ENCODE data around the gene BNC2.

BNC2 gene

DNA sequence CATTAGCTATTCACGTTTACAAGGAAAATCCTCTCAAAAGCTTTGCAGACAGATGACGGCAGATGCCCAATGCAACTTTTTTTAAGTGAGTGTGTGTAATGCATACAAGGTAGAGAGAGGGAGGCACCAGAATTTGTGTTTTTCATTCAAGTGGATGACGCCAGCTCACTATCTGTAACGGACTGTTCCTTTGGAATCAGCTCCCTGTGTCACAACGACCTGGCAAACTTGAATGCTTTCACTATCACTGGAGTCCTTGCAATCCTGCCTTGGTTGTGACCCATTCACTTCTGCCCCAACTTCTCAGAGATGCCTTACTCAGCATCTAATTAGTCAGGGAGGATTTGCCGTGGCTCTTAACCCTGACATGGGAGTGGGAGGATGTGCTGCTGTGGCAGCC, 148.5 kb downstream of the BNC2 start:
- H3K4me3 ChIP-seq (ENCODE audit: low read length in 2 of 2) = no peak overlapping the region
- no peaks in the 10 kb centered on the region for H3K27me3 ChIP-seq (ENCODE audit: control insufficient read depth in 2 of 2, insufficient read depth in 2 of 2, low read length in 2 of 2)
- no peak overlapping the region for H3K27ac ChIP-seq (ENCODE audit: low read depth in 2 of 2, low read length in 2 of 2)
- no peak overlapping the region for H3K9ac ChIP-seq (ENCODE audit: low read depth in 1 of 2, low read length in 2 of 2)
- no peaks in the 10 kb centered on the region for H3K36me3 ChIP-seq (ENCODE audit: control insufficient read depth in 2 of 2, insufficient read depth in 2 of 2, low read length in 2 of 2)
- H3K9me3 ChIP-seq (ENCODE audit: control insufficient read depth in 2 of 2, low read length in 2 of 2) = no peaks in the 10 kb centered on the region
- no peaks in the 10 kb centered on the region for H3K4me1 ChIP-seq (ENCODE audit: control insufficient read depth in 2 of 2, insufficient read depth in 2 of 2, low read length in 2 of 2)

DNA sequence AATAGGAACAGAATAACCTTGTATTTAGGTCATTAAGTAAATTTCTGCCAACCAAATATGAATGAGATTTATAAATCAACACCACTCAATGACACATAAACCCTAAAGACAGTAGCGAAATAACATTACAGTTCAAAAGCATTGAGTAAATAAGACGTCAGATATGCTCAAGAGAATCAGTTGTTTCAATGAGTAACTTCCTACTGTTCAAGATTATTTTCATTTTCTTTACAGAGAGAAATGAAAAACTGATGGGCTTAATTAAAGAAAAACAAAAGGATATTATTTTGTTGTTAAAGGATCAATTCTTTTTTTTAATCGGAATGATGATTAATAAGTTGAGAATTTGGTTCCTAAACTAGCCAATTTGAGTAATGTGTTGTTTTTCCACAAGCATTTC, 150.1 kb downstream of the BNC2 start:
- no peak overlapping the region for H3K9ac ChIP-seq (ENCODE audit: low read depth in 1 of 2, low read length in 2 of 2)
- H3K27me3 ChIP-seq (ENCODE audit: control insufficient read depth in 2 of 2, insufficient read depth in 2 of 2, low read length in 2 of 2) = no peaks in the 10 kb centered on the region
- no peaks in the 10 kb centered on the region for H3K9me3 ChIP-seq (ENCODE audit: control insufficient read depth in 2 of 2, low read length in 2 of 2)
- H3K4me3 ChIP-seq (ENCODE audit: low read length in 2 of 2) = no peak overlapping the region
- no peaks in the 10 kb centered on the region for H3K36me3 ChIP-seq (ENCODE audit: control insufficient read depth in 2 of 2, insufficient read depth in 2 of 2, low read length in 2 of 2)
- H3K4me1 ChIP-seq (ENCODE audit: control insufficient read depth in 2 of 2, insufficient read depth in 2 of 2, low read length in 2 of 2) = no peaks in the 10 kb centered on the region
- H3K27ac ChIP-seq (ENCODE audit: low read depth in 2 of 2, low read length in 2 of 2) = no peak overlapping the region

DNA sequence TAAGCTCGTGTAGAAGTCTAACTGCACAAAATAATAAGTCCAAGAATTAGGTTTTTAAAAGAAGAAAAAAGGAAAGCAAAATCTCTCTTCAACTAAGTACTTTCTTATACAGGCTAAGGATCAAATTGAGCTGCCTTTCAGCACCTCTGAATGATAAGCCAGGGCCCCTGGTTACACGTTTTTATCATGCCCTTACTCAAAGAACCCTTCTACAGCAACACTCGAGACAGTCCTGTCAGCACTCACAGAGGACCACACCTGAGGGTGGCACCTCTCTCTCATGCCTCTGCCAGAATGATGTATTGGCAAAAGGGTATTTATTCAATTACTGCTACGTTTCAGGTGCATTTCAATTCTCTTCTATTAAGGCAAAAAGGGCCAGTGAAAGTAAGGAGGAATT, 150.5 kb downstream of the BNC2 start:
- Histone ChIP-seq H3K27me3 (ENCODE audit: control insufficient read depth in 2 of 2, insufficient read depth in 2 of 2, low read length in 2 of 2) (no peaks in the 10 kb centered on the region), H3K4me1 (ENCODE audit: control insufficient read depth in 2 of 2, insufficient read depth in 2 of 2, low read length in 2 of 2) (no peaks in the 10 kb centered on the region), H3K9ac (ENCODE audit: low read depth in 1 of 2, low read length in 2 of 2) (no peak overlapping the region), H3K36me3 (ENCODE audit: control insufficient read depth in 2 of 2, insufficient read depth in 2 of 2, low read length in 2 of 2) (no peaks in the 10 kb centered on the region), H3K4me3 (ENCODE audit: low read length in 2 of 2) (no peak overlapping the region), H3K27ac (ENCODE audit: low read depth in 2 of 2, low read length in 2 of 2) (no peak overlapping the region), H3K9me3 (ENCODE audit: control insufficient read depth in 2 of 2, low read length in 2 of 2) (no peaks in the 10 kb centered on the region)

DNA sequence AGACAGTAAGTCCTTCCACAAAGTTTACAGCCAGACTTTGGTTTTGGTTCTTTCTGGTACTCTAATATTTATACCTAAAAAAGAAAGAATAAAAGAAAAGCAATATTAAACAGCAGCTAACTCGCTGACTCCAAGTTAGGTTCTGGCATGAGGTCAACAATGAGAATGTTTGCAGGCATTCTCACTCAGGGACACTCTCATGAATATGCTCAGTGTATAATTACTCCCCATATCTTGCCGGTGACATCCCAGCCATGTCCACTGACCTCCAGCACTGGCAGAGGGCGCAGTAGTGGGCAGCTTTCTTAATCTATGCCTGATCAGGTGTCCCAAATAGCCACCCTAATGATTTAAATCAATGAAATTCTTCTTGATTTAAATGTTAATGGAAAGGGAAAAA, 151.5 kb downstream of the BNC2 start:
- Histone ChIP-seq H3K36me3 (ENCODE audit: control insufficient read depth in 2 of 2, insufficient read depth in 2 of 2, low read length in 2 of 2) (no peaks in the 10 kb centered on the region), H3K4me1 (ENCODE audit: control insufficient read depth in 2 of 2, insufficient read depth in 2 of 2, low read length in 2 of 2) (no peaks in the 10 kb centered on the region), H3K9me3 (ENCODE audit: control insufficient read depth in 2 of 2, low read length in 2 of 2) (no peaks in the 10 kb centered on the region), H3K27me3 (ENCODE audit: control insufficient read depth in 2 of 2, insufficient read depth in 2 of 2, low read length in 2 of 2) (no peaks in the 10 kb centered on the region), H3K9ac (ENCODE audit: low read depth in 1 of 2, low read length in 2 of 2) (no peak overlapping the region), H3K27ac (ENCODE audit: low read depth in 2 of 2, low read length in 2 of 2) (no peak overlapping the region), H3K4me3 (ENCODE audit: low read length in 2 of 2) (no peak overlapping the region)

DNA sequence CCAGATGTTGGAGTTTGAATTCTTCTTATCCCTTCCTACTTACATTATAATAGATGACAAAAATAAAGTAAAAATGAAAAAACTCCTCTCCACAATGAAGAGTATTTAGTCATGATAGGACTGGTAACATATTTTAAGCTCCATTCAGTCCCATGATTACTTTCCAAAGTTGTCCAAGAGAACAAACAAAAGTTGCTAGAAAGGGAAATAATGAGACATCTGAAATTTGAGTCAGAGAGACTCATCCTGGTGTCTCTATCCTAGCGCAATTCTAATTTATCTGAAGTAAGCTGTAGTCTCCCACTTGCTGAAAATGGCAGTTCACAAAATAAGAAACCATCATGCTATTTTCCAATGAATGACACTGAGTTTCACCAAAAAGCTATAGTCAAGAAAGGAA, 152.2 kb downstream of the BNC2 start:
- Histone ChIP-seq H3K27me3 (ENCODE audit: control insufficient read depth in 2 of 2, insufficient read depth in 2 of 2, low read length in 2 of 2) (no peaks in the 10 kb centered on the region), H3K4me3 (ENCODE audit: low read length in 2 of 2) (no peak overlapping the region), H3K9ac (ENCODE audit: low read depth in 1 of 2, low read length in 2 of 2) (no peak overlapping the region), H3K36me3 (ENCODE audit: control insufficient read depth in 2 of 2, insufficient read depth in 2 of 2, low read length in 2 of 2) (no peaks in the 10 kb centered on the region), H3K4me1 (ENCODE audit: control insufficient read depth in 2 of 2, insufficient read depth in 2 of 2, low read length in 2 of 2) (no peaks in the 10 kb centered on the region), H3K9me3 (ENCODE audit: control insufficient read depth in 2 of 2, low read length in 2 of 2) (no peaks in the 10 kb centered on the region), H3K27ac (ENCODE audit: low read depth in 2 of 2, low read length in 2 of 2) (no peak overlapping the region)

DNA sequence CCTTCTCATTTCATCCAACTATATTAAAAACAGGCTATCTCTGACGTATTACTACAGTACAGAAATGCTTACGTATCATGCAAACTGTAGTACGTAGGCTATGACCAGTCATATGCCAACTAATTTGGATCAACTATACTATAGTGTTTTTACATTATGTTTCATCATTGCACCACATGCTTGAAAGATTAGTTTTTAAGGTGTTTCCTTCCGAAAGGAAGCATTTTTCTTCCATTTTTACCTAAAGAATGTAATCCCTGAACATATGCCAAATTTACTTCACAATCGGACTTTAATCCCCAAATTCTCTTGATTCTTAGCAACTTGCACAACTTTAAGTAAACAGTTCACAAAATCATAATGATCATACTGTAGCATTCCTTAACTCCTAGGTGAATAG, 153.9 kb downstream of the BNC2 start:
- no peaks in the 10 kb centered on the region for H3K4me1 ChIP-seq (ENCODE audit: control insufficient read depth in 2 of 2, insufficient read depth in 2 of 2, low read length in 2 of 2)
- no peaks in the 10 kb centered on the region for H3K9me3 ChIP-seq (ENCODE audit: control insufficient read depth in 2 of 2, low read length in 2 of 2)
- no peak overlapping the region for H3K27ac ChIP-seq (ENCODE audit: low read depth in 2 of 2, low read length in 2 of 2)
- H3K4me3 ChIP-seq (ENCODE audit: low read length in 2 of 2) = no peak overlapping the region
- H3K27me3 ChIP-seq (ENCODE audit: control insufficient read depth in 2 of 2, insufficient read depth in 2 of 2, low read length in 2 of 2) = no peaks in the 10 kb centered on the region
- no peaks in the 10 kb centered on the region for H3K36me3 ChIP-seq (ENCODE audit: control insufficient read depth in 2 of 2, insufficient read depth in 2 of 2, low read length in 2 of 2)
- no peak overlapping the region for H3K9ac ChIP-seq (ENCODE audit: low read depth in 1 of 2, low read length in 2 of 2)

DNA sequence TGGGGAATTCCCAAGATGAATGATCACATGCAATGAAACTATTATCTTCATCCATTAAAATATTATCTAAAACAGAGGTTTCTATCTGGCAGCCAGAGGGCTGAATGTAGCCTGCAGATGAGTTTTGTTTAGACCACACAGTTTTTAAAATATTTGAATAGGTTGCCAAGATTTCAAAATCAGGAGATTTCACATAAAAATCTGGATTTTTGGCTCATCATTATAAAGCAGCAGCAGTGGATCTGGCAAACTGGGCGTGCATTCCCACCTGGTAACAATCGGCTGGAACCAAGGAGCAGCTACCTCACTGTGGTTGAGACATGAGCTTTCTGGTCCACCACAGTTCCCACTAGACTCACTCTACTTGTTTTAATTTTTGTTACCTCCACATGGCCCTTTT, 155.1 kb downstream of the BNC2 start:
- Histone ChIP-seq H3K9me3 (ENCODE audit: control insufficient read depth in 2 of 2, low read length in 2 of 2) (no peaks in the 10 kb centered on the region), H3K4me1 (ENCODE audit: control insufficient read depth in 2 of 2, insufficient read depth in 2 of 2, low read length in 2 of 2) (no peaks in the 10 kb centered on the region), H3K4me3 (ENCODE audit: low read length in 2 of 2) (no peak overlapping the region), H3K27me3 (ENCODE audit: control insufficient read depth in 2 of 2, insufficient read depth in 2 of 2, low read length in 2 of 2) (no peaks in the 10 kb centered on the region), H3K27ac (ENCODE audit: low read depth in 2 of 2, low read length in 2 of 2) (no peak overlapping the region), H3K9ac (ENCODE audit: low read depth in 1 of 2, low read length in 2 of 2) (no peak overlapping the region), H3K36me3 (ENCODE audit: control insufficient read depth in 2 of 2, insufficient read depth in 2 of 2, low read length in 2 of 2) (no peaks in the 10 kb centered on the region)

DNA sequence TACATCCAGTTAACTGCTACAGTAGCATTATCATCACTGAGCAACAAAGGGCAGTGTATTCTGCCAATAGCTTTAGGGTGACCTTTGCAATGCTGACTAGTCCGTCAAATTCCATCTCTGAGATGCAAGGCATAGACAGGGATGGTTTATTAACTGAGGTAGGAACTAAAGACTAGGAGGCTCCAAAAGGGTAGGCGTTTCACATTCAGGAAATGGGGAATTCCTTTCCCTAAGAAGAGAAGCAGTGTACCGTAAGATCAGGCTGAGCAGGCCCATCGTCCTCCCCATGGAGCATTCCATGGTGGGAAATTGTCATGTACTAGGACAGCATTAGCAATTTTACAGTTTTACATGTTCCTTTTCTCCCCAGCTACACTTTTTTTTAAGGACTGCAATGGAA, 157.7 kb downstream of the BNC2 start:
- Histone ChIP-seq H3K36me3 (ENCODE audit: control insufficient read depth in 2 of 2, insufficient read depth in 2 of 2, low read length in 2 of 2) (no peaks in the 10 kb centered on the region), H3K9me3 (ENCODE audit: control insufficient read depth in 2 of 2, low read length in 2 of 2) (no peaks in the 10 kb centered on the region), H3K27ac (ENCODE audit: low read depth in 2 of 2, low read length in 2 of 2) (no peak overlapping the region), H3K9ac (ENCODE audit: low read depth in 1 of 2, low read length in 2 of 2) (no peak overlapping the region), H3K27me3 (ENCODE audit: control insufficient read depth in 2 of 2, insufficient read depth in 2 of 2, low read length in 2 of 2) (no peaks in the 10 kb centered on the region), H3K4me1 (ENCODE audit: control insufficient read depth in 2 of 2, insufficient read depth in 2 of 2, low read length in 2 of 2) (no peaks in the 10 kb centered on the region), H3K4me3 (ENCODE audit: low read length in 2 of 2) (no peak overlapping the region)

DNA sequence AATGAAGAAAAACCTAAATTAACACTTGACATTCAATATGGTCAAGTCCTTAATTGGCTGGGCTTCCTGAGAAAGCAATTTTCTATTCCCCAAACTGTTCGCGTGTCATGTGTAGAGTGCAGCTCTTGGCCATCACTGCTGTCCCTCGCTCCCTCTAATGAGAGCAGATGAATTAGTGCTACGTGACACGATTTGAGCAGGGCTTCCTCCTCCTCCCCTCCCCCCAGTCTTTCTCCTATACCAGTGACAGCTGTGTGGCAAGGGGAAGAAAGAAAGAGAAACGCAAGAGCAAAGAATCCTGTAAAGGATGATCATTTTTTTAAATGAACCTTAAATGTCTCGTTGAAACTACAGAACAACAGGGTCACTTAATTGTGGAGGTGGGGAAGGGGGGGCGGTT, 159.6 kb downstream of the BNC2 start:
- no peak overlapping the region for H3K27ac ChIP-seq (ENCODE audit: low read depth in 2 of 2, low read length in 2 of 2)
- H3K9me3 ChIP-seq (ENCODE audit: control insufficient read depth in 2 of 2, low read length in 2 of 2) = no peaks in the 10 kb centered on the region
- H3K36me3 ChIP-seq (ENCODE audit: control insufficient read depth in 2 of 2, insufficient read depth in 2 of 2, low read length in 2 of 2) = no peaks in the 10 kb centered on the region
- H3K9ac ChIP-seq (ENCODE audit: low read depth in 1 of 2, low read length in 2 of 2) = no peak overlapping the region
- no peaks in the 10 kb centered on the region for H3K4me1 ChIP-seq (ENCODE audit: control insufficient read depth in 2 of 2, insufficient read depth in 2 of 2, low read length in 2 of 2)
- H3K4me3 ChIP-seq (ENCODE audit: low read length in 2 of 2) = no peak overlapping the region
- H3K27me3 ChIP-seq (ENCODE audit: control insufficient read depth in 2 of 2, insufficient read depth in 2 of 2, low read length in 2 of 2) = no peaks in the 10 kb centered on the region

DNA sequence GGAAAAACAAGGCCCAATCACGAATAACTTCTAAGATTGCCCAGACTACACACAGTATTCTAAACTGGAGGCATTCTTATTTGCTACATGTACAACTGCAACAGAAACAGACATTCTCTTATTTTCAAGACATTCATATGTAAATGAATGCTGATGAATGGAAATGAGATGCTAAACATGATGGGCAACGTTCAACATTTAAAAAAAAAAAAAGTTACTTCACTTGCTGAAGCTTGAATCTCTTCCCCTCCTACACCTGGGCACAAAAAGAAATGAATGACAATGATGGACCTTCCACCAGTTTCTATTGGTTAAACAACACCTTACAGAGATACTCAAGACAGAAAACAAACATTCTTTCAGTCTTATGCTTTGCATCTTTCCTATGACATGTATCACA, 160.5 kb downstream of the BNC2 start:
- no peaks in the 10 kb centered on the region for H3K27me3 ChIP-seq (ENCODE audit: control insufficient read depth in 2 of 2, insufficient read depth in 2 of 2, low read length in 2 of 2)
- no peak overlapping the region for H3K27ac ChIP-seq (ENCODE audit: low read depth in 2 of 2, low read length in 2 of 2)
- no peaks in the 10 kb centered on the region for H3K4me1 ChIP-seq (ENCODE audit: control insufficient read depth in 2 of 2, insufficient read depth in 2 of 2, low read length in 2 of 2)
- no peaks in the 10 kb centered on the region for H3K9me3 ChIP-seq (ENCODE audit: control insufficient read depth in 2 of 2, low read length in 2 of 2)
- no peaks in the 10 kb centered on the region for H3K36me3 ChIP-seq (ENCODE audit: control insufficient read depth in 2 of 2, insufficient read depth in 2 of 2, low read length in 2 of 2)
- H3K9ac ChIP-seq (ENCODE audit: low read depth in 1 of 2, low read length in 2 of 2) = no peak overlapping the region
- no peak overlapping the region for H3K4me3 ChIP-seq (ENCODE audit: low read length in 2 of 2)

DNA sequence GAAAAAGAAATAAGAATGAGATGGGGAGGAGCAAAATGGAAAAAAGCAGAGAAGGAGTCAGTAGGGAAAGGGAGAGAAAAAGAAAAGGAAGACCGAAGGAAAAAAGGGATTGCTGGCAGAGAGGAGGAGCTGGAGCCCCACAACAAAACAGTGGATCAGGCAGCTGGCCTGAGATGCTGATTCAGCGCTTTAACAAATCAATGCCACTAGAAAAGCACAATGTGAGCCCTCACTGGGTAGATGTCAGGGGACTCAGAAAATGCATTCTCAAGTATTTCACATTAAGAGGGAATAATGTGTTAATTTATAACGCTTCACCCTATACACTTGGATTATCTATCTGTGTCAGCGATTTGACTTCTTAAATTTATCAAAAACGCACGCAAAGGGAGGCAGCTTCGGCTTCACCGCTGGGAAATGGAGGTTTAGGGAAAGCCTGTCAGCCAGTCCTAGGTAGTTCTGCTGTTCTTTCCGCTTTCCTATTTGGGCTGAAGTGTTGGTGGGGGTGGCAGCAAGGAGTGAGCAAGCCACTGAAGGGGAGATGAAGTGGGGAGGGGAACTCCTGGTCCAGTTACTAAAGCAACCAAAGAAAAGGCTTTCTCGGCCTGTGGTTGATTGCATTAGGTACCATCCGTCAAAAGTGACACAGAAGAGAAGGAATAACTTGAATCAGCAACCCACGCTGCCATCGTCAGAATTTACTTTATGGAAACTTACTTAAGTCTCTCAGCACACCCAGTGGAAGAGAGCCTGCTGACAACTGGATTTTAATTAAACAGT, 161.6 kb downstream of the BNC2 start:
- no peak overlapping the region for H3K9ac ChIP-seq (ENCODE audit: low read depth in 1 of 2, low read length in 2 of 2)
- H3K9me3 ChIP-seq (ENCODE audit: control insufficient read depth in 2 of 2, low read length in 2 of 2) = no peaks in the 10 kb centered on the region
- no peak overlapping the region for H3K27ac ChIP-seq (ENCODE audit: low read depth in 2 of 2, low read length in 2 of 2)
- H3K27me3 ChIP-seq (ENCODE audit: control insufficient read depth in 2 of 2, insufficient read depth in 2 of 2, low read length in 2 of 2) = no peaks in the 10 kb centered on the region
- H3K36me3 ChIP-seq (ENCODE audit: control insufficient read depth in 2 of 2, insufficient read depth in 2 of 2, low read length in 2 of 2) = no peaks in the 10 kb centered on the region
- no peak overlapping the region for H3K4me3 ChIP-seq (ENCODE audit: low read length in 2 of 2)
- H3K4me1 ChIP-seq (ENCODE audit: control insufficient read depth in 2 of 2, insufficient read depth in 2 of 2, low read length in 2 of 2) = no peaks in the 10 kb centered on the region

Measured in mucosa of rectum (tissue), 2 donors.